ENCODE data around the gene AMIGO1. TPM values are rescaled to one million over a fixed set of nuclear protein-coding genes. Genes with fewer than 3 reads are reported as not detected.

AMIGO1 gene
- total and polyA plus RNA-seq, 10 of the 15 experiments (the other 5 are each of a cell fraction or from before 2014, with no cell fraction given), result 0.02 to 0.28 (median 0.08) TPM; not detected in 1

GRCh38 chr1:109535481-109535880 is 26.0 kb upstream of the AMIGO1 start:
- H3K4me3 ChIP-seq, result no peak overlapping the region
- H3K79me2 ChIP-seq (ENCODE audit: control insufficient read depth, insufficient read depth, low read length), result no peaks in the 10 kb centered on the region
- peaks cover 6% of the 10 kb centered on the region for H3K4me1 ChIP-seq (ENCODE audit: control insufficient read depth, insufficient read depth, low read length)
- intact Hi-C loops (cut with micrococcal nuclease; ENCODE audit: unreplicated experiment) (no loop called here), in situ Hi-C loops (cut with MboI) (no loop called here)
- no peak overlapping the region for H3K4me2 ChIP-seq (ENCODE audit: control insufficient read depth, insufficient read depth)
- H3K27me3 ChIP-seq (replicated peaks in 1 of 2; ENCODE audit: control insufficient read depth in 2 of 2, insufficient read depth in 2 of 2, low read length in 1 of 2), result no peaks in the 10 kb centered on the region
- H3K27ac ChIP-seq (ENCODE audit: control insufficient read depth, insufficient read depth), result no peak overlapping the region
- H4K20me1 ChIP-seq (ENCODE audit: control insufficient read depth, insufficient read depth), result no peaks in the 10 kb centered on the region
- no TSS peak for BruUV-seq (replicated peaks)
- H3K9ac ChIP-seq (ENCODE audit: control insufficient read depth, insufficient read depth, low read length), result no peak overlapping the region
- FAIRE-seq (no peak), DNase-seq (ENCODE audit: low read depth, low spot score) (no peak), ATAC-seq (no peak)
- 50% methylated on average over 4 of the region's 4 CpGs for WGBS (ENCODE audit: insufficient coverage, insufficient replicate concordance, low lambda C conversion rate, missing lambda C conversion rate)
- POLR2A ChIA-PET, result no interaction called here
- no peak for TF ChIP-seq EGR1 (IDR thresholded peaks at IDR 0.05; ENCODE audit: borderline replicate concordance in 1 of 2, low read depth in 2 of 2, low read length in 2 of 2)
- TF ChIP-seq BCLAF1 (IDR thresholded peaks at IDR 0.05), result no peak
- TF ChIP-seq JUND (IDR thresholded peaks at IDR 0.05; ENCODE audit: low read depth, low read length), result no peak
- no peak for TF ChIP-seq HDGF (IDR thresholded peaks at IDR 0.05)
- no peak for TF ChIP-seq ZBTB4 (CRISPR knock-in tag; IDR thresholded peaks at IDR 0.05)
- no peak for TF ChIP-seq NRF1 (conservative IDR thresholded peaks at IDR 0.05; ENCODE audit: low read depth, low read length)
- TF ChIP-seq BCL3 (IDR thresholded peaks at IDR 0.05; ENCODE audit: borderline replicate concordance, insufficient read depth, low read depth, low read length, poor library complexity, severe bottlenecking), result no peak
- no peak for TF ChIP-seq FOXK2 (IDR thresholded peaks at IDR 0.05)
- no peak for TF ChIP-seq NR2F1 (conservative IDR thresholded peaks at IDR 0.05)
- TF ChIP-seq MEF2A (IDR thresholded peaks at IDR 0.05; ENCODE audit: insufficient read depth, low read depth, low read length), result no peak
- no peak for TF ChIP-seq SREBF1 (IDR thresholded peaks at IDR 0.05; ENCODE audit: low read length)
- TF ChIP-seq FOS (IDR thresholded peaks at IDR 0.05; ENCODE audit: borderline replicate concordance, extremely low read depth, insufficient read length), result no peak
- no peak for TF ChIP-seq ZNF24 (IDR thresholded peaks at IDR 0.05)
- no peak for TF ChIP-seq NKRF (conservative IDR thresholded peaks at IDR 0.05)
- H2AFZ ChIP-seq (ENCODE audit: control insufficient read depth, low read depth, low read length), result no peak overlapping the region
- H3K36me3 ChIP-seq (ENCODE audit: control insufficient read depth in 2 of 2, insufficient read depth in 2 of 2, low read length in 1 of 2), result no peaks in the 10 kb centered on the region
- CTCF ChIA-PET, result interaction anchor here (0.9 to 21.3 kb wide), 6 partner anchors 8 to 259 kb away, joined by 3 to 1280 read pairs (median 6); partner anchors contain the start of genes AMIGO1, CYB561D1 and SORT1
- no peaks in the 10 kb centered on the region for H3K9me3 ChIP-seq (replicated peaks; ENCODE audit: control insufficient read depth, insufficient read depth, low read length)
- RAD21 ChIA-PET (ENCODE audit: unreplicated experiment), result interaction anchor here (0.9 to 10.3 kb wide), 4 partner anchors 11 to 239 kb away, joined by 4 to 422 read pairs (median 4); partner anchors contain the start of gene CYB561D1
- SMC1A ChIA-PET (ENCODE audit: uncharacterized antibody, unreplicated experiment), result interaction anchor here (0.6 to 10.3 kb wide), 5 partner anchors 10 to 370 kb away, joined by 3 to 431 read pairs (median 4); partner anchors contain the start of gene CYB561D1
